ENCODE results near the gene ATG5.

- TF ChIP-seq CTCF (IDR thresholded peaks at IDR 0.05; ENCODE audit: low read depth, low read length, poor library complexity, severe bottlenecking) (no peak), EZH2phosphoT487 (IDR thresholded peaks at IDR 0.05; ENCODE audit: borderline replicate concordance, low read length) (no peak)
These were observed 71.8 kb downstream of the ATG5 start for GRCh38 chr6:106253731-106254130.

All from DOHH2 (cell line).